ENCODE measurements around the gene COX19.

GRCh38 chr7:985127-985416 is 9.7 kb upstream of the COX19 start:
- no peak for TF ChIP-seq TCF7L2 (IDR thresholded peaks at IDR 0.05; ENCODE audit: low read depth, low read length)
- TF ChIP-seq REST (IDR thresholded peaks at IDR 0.05; ENCODE audit: borderline replicate concordance in 1 of 2, low read depth in 1 of 2, low read length in 2 of 2), result no peak
- TF ChIP-seq ZKSCAN1 (IDR thresholded peaks at IDR 0.05; ENCODE audit: low read length), result no peak
- no peak for TF ChIP-seq NONO (IDR thresholded peaks at IDR 0.05)
- no peak for TF ChIP-seq NONO (CRISPR knock-in tag; conservative IDR thresholded peaks at IDR 0.05)
- TF ChIP-seq POLR2A (IDR thresholded peaks at IDR 0.05; ENCODE audit: insufficient read depth in 1 of 2, low read depth in 2 of 2, low read length in 2 of 2), result no peak
- no peak for TF ChIP-seq FOXP1 (IDR thresholded peaks at IDR 0.05)
- no peak for TF ChIP-seq FOXP1 (CRISPR knock-in tag; IDR thresholded peaks at IDR 0.05)
- no peak for TF ChIP-seq ESRRA (CRISPR knock-in tag; IDR thresholded peaks at IDR 0.05; ENCODE audit: low read depth)
- TF ChIP-seq ZBTB21 (CRISPR knock-in tag; IDR thresholded peaks at IDR 0.05), result no peak
- no peak for TF ChIP-seq CREB1 (IDR thresholded peaks at IDR 0.05)
- no peak for TF ChIP-seq CREB1 (CRISPR knock-in tag; IDR thresholded peaks at IDR 0.05)
- TF ChIP-seq CTCF (CRISPR knock-in tag; IDR thresholded peaks at IDR 0.05), result no peak
- no peak for TF ChIP-seq ZBTB7A (CRISPR knock-in tag; IDR thresholded peaks at IDR 0.05)
- no peak for TF ChIP-seq CREM (IDR thresholded peaks at IDR 0.05)
- no peak for TF ChIP-seq CREM (CRISPR knock-in tag; IDR thresholded peaks at IDR 0.05)
